Osteoblast (primary cell): ENCODE results near the gene PLK5. TPM values are rescaled to one million over a fixed set of nuclear protein-coding genes. Genes with fewer than 3 reads are reported as not detected.
"Not testable (repeated sequence)": the region's sequence is repeated elsewhere in the genome, so short reads cannot be mapped to it uniquely, and the experiment has no call there.

Experiments
- DNase-seq: peaks from one replicate; pipeline ENCODE4 v3.0.0; 2011; ENCODE audit warnings: low spot score, mixed read lengths; ENCODE audit not compliant: insufficient read length; ENCODE audit errors: missing footprints
- H2AFZ ChIP-seq: 2 replicates; pipeline ENCODE4 v1.6.0; 2011; ENCODE audit warnings: mild to moderate bottlenecking, low read length
- H3K27ac ChIP-seq: 2 replicates; pipeline ENCODE4 v1.5.1; 2011; ENCODE audit warnings: mild to moderate bottlenecking, low read depth, low read length, moderate library complexity
- H3K27me3 ChIP-seq: 2 replicates; pipeline ENCODE4 v1.6.0; 2012; ENCODE audit warnings: mild to moderate bottlenecking, control low read depth, inconsistent platforms, low read length, moderate library complexity; ENCODE audit not compliant: insufficient read depth
- H3K36me3 ChIP-seq: 2 replicates; pipeline ENCODE4 v1.5.1; 2011; ENCODE audit warnings: mild to moderate bottlenecking, low read length, control low read depth, moderate library complexity; ENCODE audit not compliant: insufficient read depth
- H3K4me1 ChIP-seq: 2 replicates; pipeline ENCODE4 v1.5.1; 2011; ENCODE audit warnings: mild to moderate bottlenecking, low read length, control low read depth, moderate library complexity; ENCODE audit not compliant: insufficient read depth
- H3K4me2 ChIP-seq: 2 replicates; pipeline ENCODE4 v1.6.0; 2011; ENCODE audit warnings: mild to moderate bottlenecking, low read length; ENCODE audit not compliant: insufficient read depth
- H3K4me3 ChIP-seq: fragments of 200-600 bp; sonication (generic); 3 replicates; pipeline ENCODE4 v1.5.1; 2012; ENCODE audit warnings: mild to moderate bottlenecking, low read length, inconsistent platforms; ENCODE audit not compliant: insufficient read depth
- H3K79me2 ChIP-seq: 2 replicates; pipeline ENCODE4 v1.6.0; 2012; ENCODE audit warnings: mild to moderate bottlenecking, low read length, control low read depth, inconsistent platforms; ENCODE audit not compliant: insufficient read depth
- H3K9me3 ChIP-seq: 2 replicates; pipeline ENCODE4 v1.5.1; 2011; ENCODE audit warnings: low read depth, low read length, control low read depth
- H4K20me1 ChIP-seq: 2 replicates; pipeline ENCODE4 v1.6.0; 2012; ENCODE audit warnings: mild to moderate bottlenecking, low read length, control low read depth; ENCODE audit not compliant: insufficient read depth
- total RNA-seq: library from RNA; depleted of rRNA; stranded (reverse); fragments of >200 nt; gene quantifications from 2 replicates; pipeline ENCODE4 v1.2.3, GENCODE V29; 2012
- TF ChIP-seq, protein P1 (sequence below): IDR thresholded peaks from 2 replicates; pipeline ENCODE4 v1.5.1; 2011; ENCODE audit warnings: mild to moderate bottlenecking, low read depth, low read length, moderate library complexity; ENCODE audit errors: extremely low read depth

The PLK5 gene
- total RNA-seq, 1 donor, result under 0.01 TPM

GRCh38 chr19:1495799-1496713 lies 27.8 kb upstream of the PLK5 start:
- Histone ChIP-seq H3K4me2 (no peak overlapping the region), H3K27ac (no peak overlapping the region), H3K4me1 (no peaks in the 10 kb centered on the region), H2AFZ (no peak overlapping the region), H3K4me3 (no peak overlapping the region), H3K9me3 (no peaks in the 10 kb centered on the region), H4K20me1 (no peaks in the 10 kb centered on the region), H3K36me3 (no peaks in the 10 kb centered on the region), H3K27me3 (peaks cover 17% of the 10 kb centered on the region), H3K79me2 (no peaks in the 10 kb centered on the region)
- DNase-seq, result no peak
- TF ChIP-seq, protein P1, sequence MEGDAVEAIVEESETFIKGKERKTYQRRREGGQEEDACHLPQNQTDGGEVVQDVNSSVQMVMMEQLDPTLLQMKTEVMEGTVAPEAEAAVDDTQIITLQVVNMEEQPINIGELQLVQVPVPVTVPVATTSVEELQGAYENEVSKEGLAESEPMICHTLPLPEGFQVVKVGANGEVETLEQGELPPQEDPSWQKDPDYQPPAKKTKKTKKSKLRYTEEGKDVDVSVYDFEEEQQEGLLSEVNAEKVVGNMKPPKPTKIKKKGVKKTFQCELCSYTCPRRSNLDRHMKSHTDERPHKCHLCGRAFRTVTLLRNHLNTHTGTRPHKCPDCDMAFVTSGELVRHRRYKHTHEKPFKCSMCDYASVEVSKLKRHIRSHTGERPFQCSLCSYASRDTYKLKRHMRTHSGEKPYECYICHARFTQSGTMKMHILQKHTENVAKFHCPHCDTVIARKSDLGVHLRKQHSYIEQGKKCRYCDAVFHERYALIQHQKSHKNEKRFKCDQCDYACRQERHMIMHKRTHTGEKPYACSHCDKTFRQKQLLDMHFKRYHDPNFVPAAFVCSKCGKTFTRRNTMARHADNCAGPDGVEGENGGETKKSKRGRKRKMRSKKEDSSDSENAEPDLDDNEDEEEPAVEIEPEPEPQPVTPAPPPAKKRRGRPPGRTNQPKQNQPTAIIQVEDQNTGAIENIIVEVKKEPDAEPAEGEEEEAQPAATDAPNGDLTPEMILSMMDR, result no peak

GRCh38 chr19:1496714-1497577 lies 26.9 kb upstream of the PLK5 start:
- DNase-seq, result no peak
- Histone ChIP-seq H3K4me1 (no peaks in the 10 kb centered on the region), H3K4me3 (no peak overlapping the region)

DNA sequence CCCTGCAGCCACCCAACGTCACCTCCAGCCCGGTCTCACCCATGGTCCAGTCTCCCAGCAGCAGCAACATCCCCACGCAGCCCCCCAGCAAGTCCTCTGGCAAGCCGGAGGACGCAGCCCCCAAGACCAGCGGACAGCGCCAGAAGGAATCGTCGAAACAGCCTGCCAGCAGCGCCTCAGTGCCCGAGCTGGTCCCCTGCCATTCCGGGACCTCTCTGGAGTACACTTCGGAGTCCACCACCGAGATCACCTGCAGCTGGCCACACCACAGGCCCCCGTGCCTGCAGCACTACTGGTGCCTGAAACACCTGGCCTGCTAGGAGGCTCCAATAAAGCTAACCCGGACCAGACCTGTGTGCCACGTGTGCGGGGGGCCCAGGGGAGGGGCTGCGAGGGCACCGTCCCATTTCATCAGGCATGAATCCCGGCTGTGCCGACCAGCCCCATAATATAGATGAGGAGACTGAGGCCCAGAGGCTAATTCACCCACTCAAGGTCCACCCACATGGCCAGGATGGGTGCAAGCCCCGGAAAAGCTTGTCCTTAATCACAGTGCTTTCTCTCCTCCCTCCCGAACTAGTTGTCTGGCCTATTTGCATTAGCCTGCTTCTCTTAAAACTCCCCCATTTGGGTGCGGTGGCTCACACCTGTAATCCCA lies 26.2 kb upstream of the PLK5 start:
- Histone ChIP-seq H3K4me1 (no peaks in the 10 kb centered on the region), H3K27ac (no peak overlapping the region), H4K20me1 (no peaks in the 10 kb centered on the region), H3K9me3 (no peaks in the 10 kb centered on the region), H2AFZ (no peak overlapping the region), H3K4me2 (no peak overlapping the region), H3K36me3 (no peaks in the 10 kb centered on the region), H3K27me3 (peaks cover 9% of the 10 kb centered on the region), H3K79me2 (no peaks in the 10 kb centered on the region), H3K4me3 (no peak overlapping the region)
- DNase-seq, result no peak
- TF ChIP-seq, protein P1, result no peak

More at GRCh38 chr19:1496714-1497577, 26.9 kb upstream of the PLK5 start:
- no peaks in the 10 kb centered on the region for H3K9me3 ChIP-seq
- H3K27ac ChIP-seq, result no peak overlapping the region
- no peak overlapping the region for H2AFZ ChIP-seq
- no peak overlapping the region for H3K4me2 ChIP-seq
- no peaks in the 10 kb centered on the region for H3K79me2 ChIP-seq
- no peaks in the 10 kb centered on the region for H4K20me1 ChIP-seq
- H3K27me3 ChIP-seq, result peaks cover 9% of the 10 kb centered on the region
- TF ChIP-seq, protein P1, result no peak
- H3K36me3 ChIP-seq, result no peaks in the 10 kb centered on the region

GRCh38 chr19:1499231-1499630 lies 24.6 kb upstream of the PLK5 start:
- not testable (repeated sequence) for H3K79me2 ChIP-seq, H3K36me3 ChIP-seq, H2AFZ ChIP-seq, H3K27ac ChIP-seq, H3K9me3 ChIP-seq, H4K20me1 ChIP-seq, DNase-seq, H3K4me1 ChIP-seq, H3K4me3 ChIP-seq, H3K4me2 ChIP-seq
- H3K27me3 ChIP-seq, result peaks cover 22% of the 10 kb centered on the region
